Fibroblast of pulmonary artery (primary cell): Measurements from ENCODE around the gene ZNF628.

Experiments used
- DNase-seq: peaks from one replicate; pipeline ENCODE4 v3.0.0-alpha.2; 2010; ENCODE audit warnings: low read depth
- H3K4me3 ChIP-seq: replicated peaks from 2 replicates; pipeline ENCODE4 v1.5.1; 2011; ENCODE audit warnings: low read depth, mild to moderate bottlenecking, control low read depth, low read length, moderate library complexity
- TF ChIP-seq, protein P1 (sequence below): IDR thresholded peaks from 2 replicates; pipeline ENCODE4 v1.5.1; 2011; ENCODE audit warnings: mild to moderate bottlenecking, control low read depth, low read length, inconsistent platforms; ENCODE audit errors: missing control alignments

Gene ZNF628

DNA sequence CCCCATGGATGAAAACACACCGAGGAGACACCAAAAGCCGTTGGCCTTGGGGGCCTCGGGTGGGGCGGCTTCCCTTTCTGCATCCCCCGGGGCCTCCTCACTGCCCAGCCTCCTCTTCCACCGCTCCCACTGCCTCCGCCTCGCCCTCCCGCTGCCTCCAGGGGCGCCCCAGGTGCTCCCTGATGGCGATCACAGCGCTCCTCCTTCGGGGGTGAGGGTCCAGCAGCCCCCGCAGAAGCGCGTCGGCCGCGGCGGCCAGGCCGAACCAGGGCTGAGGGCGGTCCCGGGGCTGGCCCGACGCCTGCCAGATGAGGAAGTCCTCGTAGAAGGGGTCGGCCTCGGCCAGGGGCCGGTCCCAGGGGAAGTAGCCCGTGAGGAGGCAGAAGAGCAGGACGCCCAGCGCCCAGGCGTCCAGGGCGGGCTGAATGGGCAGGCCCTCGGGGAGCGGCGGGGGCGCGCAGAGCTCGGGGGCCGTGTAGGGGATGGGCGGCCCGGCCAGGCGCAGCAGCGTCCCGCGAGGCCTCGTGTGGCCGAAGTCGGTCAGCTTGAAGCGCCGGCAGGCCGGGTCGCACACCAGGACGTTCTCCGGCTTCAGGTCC, 53.3 kb downstream of the ZNF628 start:
- DNase-seq: no peak
- TF ChIP-seq, protein P1, sequence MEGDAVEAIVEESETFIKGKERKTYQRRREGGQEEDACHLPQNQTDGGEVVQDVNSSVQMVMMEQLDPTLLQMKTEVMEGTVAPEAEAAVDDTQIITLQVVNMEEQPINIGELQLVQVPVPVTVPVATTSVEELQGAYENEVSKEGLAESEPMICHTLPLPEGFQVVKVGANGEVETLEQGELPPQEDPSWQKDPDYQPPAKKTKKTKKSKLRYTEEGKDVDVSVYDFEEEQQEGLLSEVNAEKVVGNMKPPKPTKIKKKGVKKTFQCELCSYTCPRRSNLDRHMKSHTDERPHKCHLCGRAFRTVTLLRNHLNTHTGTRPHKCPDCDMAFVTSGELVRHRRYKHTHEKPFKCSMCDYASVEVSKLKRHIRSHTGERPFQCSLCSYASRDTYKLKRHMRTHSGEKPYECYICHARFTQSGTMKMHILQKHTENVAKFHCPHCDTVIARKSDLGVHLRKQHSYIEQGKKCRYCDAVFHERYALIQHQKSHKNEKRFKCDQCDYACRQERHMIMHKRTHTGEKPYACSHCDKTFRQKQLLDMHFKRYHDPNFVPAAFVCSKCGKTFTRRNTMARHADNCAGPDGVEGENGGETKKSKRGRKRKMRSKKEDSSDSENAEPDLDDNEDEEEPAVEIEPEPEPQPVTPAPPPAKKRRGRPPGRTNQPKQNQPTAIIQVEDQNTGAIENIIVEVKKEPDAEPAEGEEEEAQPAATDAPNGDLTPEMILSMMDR: no peak
- H3K4me3 ChIP-seq: no peak overlapping the region

DNA sequence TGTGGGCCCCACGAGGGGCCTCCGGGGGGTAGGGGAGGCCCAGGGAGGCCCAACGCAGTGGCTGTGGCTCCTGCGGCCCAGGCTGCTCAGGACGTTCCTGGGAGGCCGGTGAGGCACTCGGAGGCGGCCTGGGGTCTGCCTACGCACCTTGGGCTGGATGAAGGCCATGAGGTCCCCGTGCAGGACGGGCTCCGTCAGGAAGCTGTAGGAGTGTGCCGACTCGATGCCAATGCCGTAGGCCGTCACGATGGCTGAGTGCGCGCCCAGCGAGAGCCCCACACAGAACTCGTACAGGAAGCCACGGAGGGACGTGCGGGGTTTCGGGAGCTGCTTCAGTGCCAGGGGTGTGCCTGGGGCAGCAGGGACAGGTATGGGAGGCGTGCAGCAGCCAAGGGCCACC, 54.6 kb downstream of the ZNF628 start:
- no peak overlapping the region for H3K4me3 ChIP-seq
- TF ChIP-seq, protein P1: no peak
- no peak for DNase-seq
